Endothelial cell of umbilical vein (primary cell): ENCODE results near the gene LEUTX.

ENCODE experiments used
- POLR2A ChIP-seq: IDR thresholded peaks from 2 replicates; pipeline ENCODE4 v1.6.1; 2012; ENCODE audit warnings: low read depth, mild to moderate bottlenecking, control low read depth, low read length
- POLR2AphosphoS5 ChIP-seq: IDR thresholded peaks from 2 replicates; pipeline ENCODE4 v1.6.1; 2012; ENCODE audit warnings: low read depth, mild to moderate bottlenecking, control low read depth, low read length, moderate library complexity; ENCODE audit not compliant: insufficient read depth
- TF ChIP-seq, protein P1 (sequence below), 2 donors: IDR thresholded peaks; 1 replicate in 1 of 2; 2 replicates in 1 of 2; pipeline ENCODE4 v1.5.1; 2011; ENCODE audit warnings: low read length in 2 of 2, mild to moderate bottlenecking in 2 of 2, moderate library complexity in 2 of 2, control low read depth in 1 of 2, inconsistent platforms in 1 of 2, low read depth in 1 of 2; ENCODE audit not compliant: insufficient read depth in 1 of 2; ENCODE audit errors: extremely low read depth in 1 of 2

- TF ChIP-seq, protein P1, sequence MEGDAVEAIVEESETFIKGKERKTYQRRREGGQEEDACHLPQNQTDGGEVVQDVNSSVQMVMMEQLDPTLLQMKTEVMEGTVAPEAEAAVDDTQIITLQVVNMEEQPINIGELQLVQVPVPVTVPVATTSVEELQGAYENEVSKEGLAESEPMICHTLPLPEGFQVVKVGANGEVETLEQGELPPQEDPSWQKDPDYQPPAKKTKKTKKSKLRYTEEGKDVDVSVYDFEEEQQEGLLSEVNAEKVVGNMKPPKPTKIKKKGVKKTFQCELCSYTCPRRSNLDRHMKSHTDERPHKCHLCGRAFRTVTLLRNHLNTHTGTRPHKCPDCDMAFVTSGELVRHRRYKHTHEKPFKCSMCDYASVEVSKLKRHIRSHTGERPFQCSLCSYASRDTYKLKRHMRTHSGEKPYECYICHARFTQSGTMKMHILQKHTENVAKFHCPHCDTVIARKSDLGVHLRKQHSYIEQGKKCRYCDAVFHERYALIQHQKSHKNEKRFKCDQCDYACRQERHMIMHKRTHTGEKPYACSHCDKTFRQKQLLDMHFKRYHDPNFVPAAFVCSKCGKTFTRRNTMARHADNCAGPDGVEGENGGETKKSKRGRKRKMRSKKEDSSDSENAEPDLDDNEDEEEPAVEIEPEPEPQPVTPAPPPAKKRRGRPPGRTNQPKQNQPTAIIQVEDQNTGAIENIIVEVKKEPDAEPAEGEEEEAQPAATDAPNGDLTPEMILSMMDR (IDR thresholded peaks at IDR 0.05; ENCODE audit: extremely low read depth in 1 of 2, insufficient read depth in 1 of 2, low read depth in 1 of 2, low read length in 2 of 2) = no peak
- no peak for TF ChIP-seq POLR2A
- TF ChIP-seq POLR2AphosphoS5 = no peak
These were observed 44.8 kb upstream of the LEUTX start for GRCh38 chr19:39733841-39734240.
